IMR-90 (cell line): Measurements from ENCODE around the gene GCN1. TPM values are rescaled to one million over a fixed set of nuclear protein-coding genes. Genes with fewer than 3 reads are reported as not detected.

ENCODE experiments used
- ATAC-seq: fragments of 200-7000 bp; cut with Tn5 transposase; 2 replicates; pipeline ENCODE4 v1.9.1; 2020; ENCODE audit warnings: low read depth, mild to moderate bottlenecking, moderate library complexity
- BruUV-seq: library from RNA; stranded (reverse); fragments of 400-500 nt; replicated peaks from 2 replicates; lab custom pipeline; 2021; lab: Mats Ljungman, UMichigan
- CTCF ChIA-PET: fragments of 300-600 bp; formaldehyde crosslinking; extraction: SDS; loops from one replicate; lab custom pipeline; 2021; ENCODE audit warnings: antibody characterized with exemption; lab: Yijun Ruan, JAX
- POLR2A ChIA-PET: fragments of 300-600 bp; sonication (Branson Sonifier 250); formaldehyde crosslinking; loops from one replicate; lab custom pipeline; 2022; ENCODE audit warnings: antibody characterized with exemption; ENCODE audit not compliant: unreplicated experiment; lab: Charles Lee
- DNase-seq: peaks from one replicate; pipeline ENCODE4 v3.0.0; 2013
- H2AFZ ChIP-seq: replicated peaks from 2 replicates; pipeline ENCODE3; 2013; ENCODE audit warnings: low read length, mild to moderate bottlenecking; ENCODE audit not compliant: poor library complexity
- H2AK5ac ChIP-seq: 2 replicates; pipeline ENCODE4 v1.6.1; 2013; ENCODE audit warnings: low read depth, low read length, inconsistent platforms
- H2AK9ac ChIP-seq: replicated peaks from 2 replicates; pipeline ENCODE3; 2013; ENCODE audit warnings: mild to moderate bottlenecking, low read depth, low read length, moderate library complexity; ENCODE audit not compliant: poor library complexity
- H2BK120ac ChIP-seq: 2 replicates; pipeline ENCODE4 v1.6.1; 2013; ENCODE audit warnings: low read depth, low read length, inconsistent platforms
- H2BK15ac ChIP-seq: 3 replicates; pipeline ENCODE4 v1.6.1; 2013; ENCODE audit warnings: low read depth, low read length, inconsistent platforms
- H2BK20ac ChIP-seq: 2 replicates; pipeline ENCODE4 v1.6.1; 2013; ENCODE audit warnings: low read depth, mild to moderate bottlenecking, inconsistent platforms, low read length, moderate library complexity
- H2BK5ac ChIP-seq: 2 replicates; pipeline ENCODE4 v1.6.1; 2013; ENCODE audit warnings: mild to moderate bottlenecking, low read depth, low read length, inconsistent platforms; ENCODE audit not compliant: poor library complexity, severe bottlenecking
- H3K14ac ChIP-seq: replicated peaks from 2 replicates; pipeline ENCODE4 v1.6.1; 2013; ENCODE audit warnings: low read depth, low read length, inconsistent platforms
- H3K18ac ChIP-seq: 2 replicates; pipeline ENCODE4 v1.6.1; 2013; ENCODE audit warnings: low read depth, low read length, control low read depth
- H3K23ac ChIP-seq: 2 replicates; pipeline ENCODE4 v1.6.1; 2013; ENCODE audit warnings: low read depth, low read length, inconsistent platforms
- H3K27ac ChIP-seq: 2 replicates; pipeline ENCODE4 v1.5.1; 2013; ENCODE audit warnings: mild to moderate bottlenecking, control low read depth, low read length; ENCODE audit not compliant: insufficient read depth
- H3K27me3 ChIP-seq: 2 replicates; pipeline ENCODE4 v1.6.1; 2013; ENCODE audit warnings: low read length; ENCODE audit not compliant: control insufficient read depth, insufficient read depth
- H3K36me3 ChIP-seq: 2 replicates; pipeline ENCODE4 v1.6.1; 2013; ENCODE audit warnings: low read length, mixed read lengths; ENCODE audit not compliant: control insufficient read depth, insufficient read depth
- H3K4ac ChIP-seq: 2 replicates; pipeline ENCODE4 v1.6.1; 2013; ENCODE audit warnings: low read depth, low read length, inconsistent platforms
- H3K4me1 ChIP-seq: 2 replicates; pipeline ENCODE4 v1.6.1; 2013; ENCODE audit warnings: low read length, mixed read lengths; ENCODE audit not compliant: control insufficient read depth, insufficient read depth
- H3K4me2 ChIP-seq: 2 replicates; pipeline ENCODE4 v1.6.1; 2013; ENCODE audit warnings: low read depth, mild to moderate bottlenecking, control low read depth, low read length, moderate library complexity
- H3K4me3 ChIP-seq: 2 replicates; pipeline ENCODE4 v1.5.1; 2013; ENCODE audit warnings: low read depth, mild to moderate bottlenecking, control low read depth, low read length, moderate library complexity; ENCODE audit not compliant: insufficient read depth
- H3K56ac ChIP-seq: 2 replicates; pipeline ENCODE4 v1.6.1; 2013; ENCODE audit warnings: low read length, inconsistent platforms; ENCODE audit not compliant: insufficient read depth; ENCODE audit errors: extremely low read depth
- H3K79me1 ChIP-seq, 2 experiments: 2 replicates each; pipeline ENCODE4 v1.6.1; 2013; ENCODE audit warnings: low read length in 2 of 2, inconsistent platforms in 1 of 2, low read depth in 1 of 2
- H3K9ac ChIP-seq: 2 replicates; pipeline ENCODE4 v1.6.1; 2013; ENCODE audit warnings: low read depth, low read length, control low read depth
- H3K9me1 ChIP-seq: 2 replicates; pipeline ENCODE4 v1.6.1; 2013; ENCODE audit warnings: low read length, inconsistent platforms; ENCODE audit not compliant: insufficient read depth
- H3K9me3 ChIP-seq: 2 replicates; pipeline ENCODE4 v1.6.1; 2013; ENCODE audit warnings: low read length; ENCODE audit not compliant: control insufficient read depth, insufficient read depth
- H4K20me1 ChIP-seq: 2 replicates; pipeline ENCODE4 v1.6.1; 2013; ENCODE audit warnings: low read length, inconsistent platforms; ENCODE audit not compliant: insufficient read depth
- H4K5ac ChIP-seq: 2 replicates; pipeline ENCODE4 v1.6.1; 2013; ENCODE audit warnings: mild to moderate bottlenecking, low read depth, low read length, control low read depth
- H4K8ac ChIP-seq, 2 experiments: 2 replicates each; pipeline ENCODE4 v1.6.1; 2013; ENCODE audit warnings: low read depth in 2 of 2, low read length in 2 of 2, control low read depth in 1 of 2, inconsistent platforms in 1 of 2
- H4K91ac ChIP-seq: 2 replicates; pipeline ENCODE4 v1.6.1; 2013; ENCODE audit warnings: low read depth, low read length, inconsistent platforms; ENCODE audit not compliant: insufficient read depth
- CEBPB ChIP-seq: IDR thresholded peaks from 2 replicates; pipeline ENCODE4 v1.6.1; 2012; ENCODE audit warnings: low read depth, low read length, improper control_type of control experiment
- CHD1 ChIP-seq: IDR thresholded peaks from 2 replicates; pipeline ENCODE4 v1.6.1; 2012; ENCODE audit warnings: low read depth, low read length, improper control_type of control experiment
- FOS ChIP-seq: fragments of 150-350 bp; IDR thresholded peaks from 2 replicates; pipeline ENCODE4 v1.6.1; 2016; ENCODE audit warnings: low read depth, low read length
- MAFK ChIP-seq: IDR thresholded peaks from 2 replicates; pipeline ENCODE4 v1.6.1; 2012; ENCODE audit warnings: low read depth, low read length, improper control_type of control experiment
- MAZ ChIP-seq: IDR thresholded peaks from 2 replicates; pipeline ENCODE4 v1.6.1; 2012; ENCODE audit warnings: low read depth, mild to moderate bottlenecking, low read length, improper control_type of control experiment, moderate library complexity, borderline replicate concordance
- MXI1 ChIP-seq: IDR thresholded peaks from 2 replicates; pipeline ENCODE4 v1.6.1; 2012; ENCODE audit warnings: low read depth, mild to moderate bottlenecking, low read length, moderate library complexity, borderline replicate concordance
- NFE2L2 ChIP-seq: fragments of 150-350 bp; IDR thresholded peaks from 2 replicates; pipeline ENCODE4 v1.6.1; 2016; ENCODE audit warnings: low read depth, mild to moderate bottlenecking, low read length
- POLR2A ChIP-seq: IDR thresholded peaks from 2 replicates; pipeline ENCODE4 v1.6.1; 2012; ENCODE audit warnings: mild to moderate bottlenecking, low read depth, low read length
- RAD21 ChIP-seq: IDR thresholded peaks from 2 replicates; pipeline ENCODE4 v1.6.1; 2012; ENCODE audit warnings: low read length, improper control_type of control experiment
- RCOR1 ChIP-seq: IDR thresholded peaks from 2 replicates; pipeline ENCODE4 v1.6.1; 2012; ENCODE audit warnings: mild to moderate bottlenecking, low read length, improper control_type of control experiment; ENCODE audit not compliant: insufficient replicate concordance
- RFX5 ChIP-seq: IDR thresholded peaks from 2 replicates; pipeline ENCODE4 v1.8.0; 2012; ENCODE audit warnings: low read depth, mild to moderate bottlenecking, low read length, moderate library complexity
- SMC3 ChIP-seq: fragments of 150-350 bp; IDR thresholded peaks from 2 replicates; pipeline ENCODE4 v1.6.1; 2016; ENCODE audit warnings: low read depth, mild to moderate bottlenecking, antibody characterized with exemption, low read length, moderate library complexity
- WGBS, 2 experiments: methylation state at CpG; one replicate each; pipeline versions ENCODE4 v1.1.5 to v1.1.7; 2013; ENCODE audit warnings: missing lambda C conversion rate in 2 of 2; ENCODE audit not compliant: insufficient read length in 1 of 2; ENCODE audit errors: extremely low coverage in 2 of 2; 5-methylcytosine and 5-hydroxymethylcytosine counted together
- dilution Hi-C: fragments of 300-500 bp; cut with HindIII; formaldehyde crosslinking; loops from one replicate; pipeline ENCODE4 v1.14.3; 2018; ENCODE audit warnings: low sequenced_read_pairs; ENCODE audit not compliant: unreplicated experiment
- in situ Hi-C: fragments of 300-500 bp; cut with MboI; formaldehyde crosslinking; loops from 3 replicates; pipeline ENCODE4 v1.14.3; 2019; ENCODE audit warnings: low sequenced_read_pairs, inconsistent platforms, mixed read lengths
- intact Hi-C: fragments of 100-400 bp; cut with micrococcal nuclease; formaldehyde crosslinking; loops from 2 replicates; pipeline ENCODE4 v1.10.0; 2022
- polyA plus RNA-seq, 3 experiments: library from polyadenylated mRNA; depleted of rRNA; stranded (reverse); fragments of >200 nt; gene quantifications; 2 replicates each; pipeline ENCODE4 v1.2.3, GENCODE V29; 2012; ENCODE audit warnings: low replicate concordance in 1 of 3
- total RNA-seq: library from RNA; depleted of rRNA; stranded (reverse); fragments of >200 nt; gene quantifications from 2 replicates; pipeline ENCODE4 v1.2.3, GENCODE V29; 2012
- TF ChIP-seq, protein P1 (sequence below): fragments of 150-350 bp; IDR thresholded peaks from 2 replicates; pipeline ENCODE4 v1.6.1; 2017; ENCODE audit warnings: mild to moderate bottlenecking, antibody characterized with exemption, low read length, low read depth
- TF ChIP-seq, protein P2 (sequence below): fragments of 150-350 bp; IDR thresholded peaks from 2 replicates; pipeline ENCODE4 v1.6.1; 2016; ENCODE audit warnings: low read depth, mild to moderate bottlenecking, low read length, moderate library complexity, borderline replicate concordance
- TF ChIP-seq, protein P3 (sequence below): conservative IDR thresholded peaks from 2 replicates; pipeline ENCODE4 v1.5.1; 2012; ENCODE audit warnings: mild to moderate bottlenecking, low read depth, low read length, improper control_type of control experiment

GCN1 gene
- total and polyA plus RNA-seq, 2 of the 4 experiments (the other 2 are of a cell fraction) = 57.8 to 77.6 TPM

DNA sequence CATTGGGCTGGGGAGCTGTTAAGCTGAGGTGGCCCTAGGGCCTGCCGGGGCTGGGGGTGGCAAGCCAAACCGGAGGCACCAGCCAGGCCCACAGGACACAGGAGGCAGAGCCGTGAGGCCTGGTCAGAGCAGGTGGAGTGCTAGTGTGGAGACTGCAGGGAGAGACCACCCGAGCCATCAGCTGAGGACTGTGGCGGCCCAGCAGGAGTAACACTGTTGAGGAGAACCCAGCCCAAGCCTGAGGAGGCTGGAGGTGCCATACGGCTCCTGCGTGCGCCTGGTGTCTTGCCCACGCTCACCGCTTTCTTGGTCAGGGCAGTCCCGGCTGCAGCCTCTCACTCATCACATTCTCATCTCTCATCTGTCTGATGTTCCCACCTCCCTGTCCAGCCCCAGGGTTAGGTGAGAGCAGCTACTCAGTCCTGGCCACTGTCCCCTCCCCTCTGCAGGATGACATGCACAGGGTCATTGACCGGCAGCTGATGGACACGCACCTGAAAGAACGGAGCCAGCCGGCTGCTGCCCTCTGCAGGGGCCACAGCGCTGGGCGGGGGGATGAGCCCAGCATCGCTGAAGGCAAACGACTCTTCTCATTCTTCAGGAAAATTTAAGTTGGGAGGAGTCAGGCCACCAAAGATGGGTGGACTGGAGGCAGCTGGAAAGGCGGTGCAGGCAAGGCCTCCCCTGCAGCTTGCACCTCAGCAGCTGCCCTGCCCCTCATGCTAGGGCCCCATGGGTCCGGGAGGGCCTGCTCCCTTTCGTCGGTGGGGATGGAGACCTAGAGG lies 101.8 kb downstream of the GCN1 start:
- ATAC-seq (no peak), DNase-seq (no peak)
- Histone ChIP-seq H3K27ac (no peak overlapping the region), H4K91ac (no peak overlapping the region), H4K5ac (no peak overlapping the region), H3K27me3 (no peaks in the 10 kb centered on the region), H3K18ac (no peak overlapping the region), H3K9me1 (0 out of 2 replicates have a peak, but pooled peaks cover 8% of the 10 kb centered on the region), H3K56ac (no peak overlapping the region), H3K36me3 (peaks cover 34% of the 10 kb centered on the region), H2AK5ac (no peak overlapping the region), H3K4me2 (no peak overlapping the region), H3K9ac (no peak overlapping the region), H2BK20ac (no peak overlapping the region), H2AFZ (no peak overlapping the region), H2BK5ac (no peak overlapping the region), H3K4ac (no peak overlapping the region), H3K23ac (no peak overlapping the region), H3K9me3 (no peaks in the 10 kb centered on the region), H3K4me1 (no peaks in the 10 kb centered on the region; the same call in 1 of the 2 replicates), H2BK15ac (no peak overlapping the region), H3K14ac (no peak overlapping the region), H4K8ac (no peak overlapping the region), H2BK120ac (no peak overlapping the region), H4K20me1 (peaks cover 40% of the 10 kb centered on the region), H3K79me1 (peaks cover 0 to 18% of the 10 kb centered on the region in 2 experiments; a peak in 3 of 4 replicates), H3K4me3 (no peak overlapping the region), H2AK9ac (peak overlapping the region; percentile 50)
- BruUV-seq = no TSS peak
- dilution Hi-C loops (no loop called here), in situ Hi-C loops (no loop called here), intact Hi-C loops (no loop called here)
- CTCF ChIA-PET = no interaction called here
- POLR2A ChIA-PET = interaction anchor here (0.5 kb wide), 1 partner anchor 13 kb away, joined by 5 read pairs; no protein-coding TSS in a partner anchor
- 90% methylated on average over 13 of the region's 23 CpGs; no CpG with 5 or more reads in 1 of the 2 experiments for WGBS, 2 experiments
- TF ChIP-seq, protein P1, sequence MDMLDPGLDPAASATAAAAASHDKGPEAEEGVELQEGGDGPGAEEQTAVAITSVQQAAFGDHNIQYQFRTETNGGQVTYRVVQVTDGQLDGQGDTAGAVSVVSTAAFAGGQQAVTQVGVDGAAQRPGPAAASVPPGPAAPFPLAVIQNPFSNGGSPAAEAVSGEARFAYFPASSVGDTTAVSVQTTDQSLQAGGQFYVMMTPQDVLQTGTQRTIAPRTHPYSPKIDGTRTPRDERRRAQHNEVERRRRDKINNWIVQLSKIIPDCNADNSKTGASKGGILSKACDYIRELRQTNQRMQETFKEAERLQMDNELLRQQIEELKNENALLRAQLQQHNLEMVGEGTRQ = no peak
- TF ChIP-seq SMC3 = no peak
- TF ChIP-seq, protein P2, sequence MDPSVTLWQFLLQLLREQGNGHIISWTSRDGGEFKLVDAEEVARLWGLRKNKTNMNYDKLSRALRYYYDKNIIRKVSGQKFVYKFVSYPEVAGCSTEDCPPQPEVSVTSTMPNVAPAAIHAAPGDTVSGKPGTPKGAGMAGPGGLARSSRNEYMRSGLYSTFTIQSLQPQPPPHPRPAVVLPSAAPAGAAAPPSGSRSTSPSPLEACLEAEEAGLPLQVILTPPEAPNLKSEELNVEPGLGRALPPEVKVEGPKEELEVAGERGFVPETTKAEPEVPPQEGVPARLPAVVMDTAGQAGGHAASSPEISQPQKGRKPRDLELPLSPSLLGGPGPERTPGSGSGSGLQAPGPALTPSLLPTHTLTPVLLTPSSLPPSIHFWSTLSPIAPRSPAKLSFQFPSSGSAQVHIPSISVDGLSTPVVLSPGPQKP = no peak
- TF ChIP-seq CEBPB = no peak
- TF ChIP-seq MAFK = no peak
- no peak for TF ChIP-seq RFX5
- TF ChIP-seq MAZ = no peak
- TF ChIP-seq RAD21 = no peak
- TF ChIP-seq CHD1 = no peak
- TF ChIP-seq, protein P3, sequence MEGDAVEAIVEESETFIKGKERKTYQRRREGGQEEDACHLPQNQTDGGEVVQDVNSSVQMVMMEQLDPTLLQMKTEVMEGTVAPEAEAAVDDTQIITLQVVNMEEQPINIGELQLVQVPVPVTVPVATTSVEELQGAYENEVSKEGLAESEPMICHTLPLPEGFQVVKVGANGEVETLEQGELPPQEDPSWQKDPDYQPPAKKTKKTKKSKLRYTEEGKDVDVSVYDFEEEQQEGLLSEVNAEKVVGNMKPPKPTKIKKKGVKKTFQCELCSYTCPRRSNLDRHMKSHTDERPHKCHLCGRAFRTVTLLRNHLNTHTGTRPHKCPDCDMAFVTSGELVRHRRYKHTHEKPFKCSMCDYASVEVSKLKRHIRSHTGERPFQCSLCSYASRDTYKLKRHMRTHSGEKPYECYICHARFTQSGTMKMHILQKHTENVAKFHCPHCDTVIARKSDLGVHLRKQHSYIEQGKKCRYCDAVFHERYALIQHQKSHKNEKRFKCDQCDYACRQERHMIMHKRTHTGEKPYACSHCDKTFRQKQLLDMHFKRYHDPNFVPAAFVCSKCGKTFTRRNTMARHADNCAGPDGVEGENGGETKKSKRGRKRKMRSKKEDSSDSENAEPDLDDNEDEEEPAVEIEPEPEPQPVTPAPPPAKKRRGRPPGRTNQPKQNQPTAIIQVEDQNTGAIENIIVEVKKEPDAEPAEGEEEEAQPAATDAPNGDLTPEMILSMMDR = no peak
- TF ChIP-seq FOS = no peak
- TF ChIP-seq MXI1 = no peak
- no peak for TF ChIP-seq NFE2L2
- TF ChIP-seq RCOR1 = no peak
- TF ChIP-seq POLR2A = no peak
